Measurements from ENCODE around the gene WDR77.

Gene WDR77

DNA sequence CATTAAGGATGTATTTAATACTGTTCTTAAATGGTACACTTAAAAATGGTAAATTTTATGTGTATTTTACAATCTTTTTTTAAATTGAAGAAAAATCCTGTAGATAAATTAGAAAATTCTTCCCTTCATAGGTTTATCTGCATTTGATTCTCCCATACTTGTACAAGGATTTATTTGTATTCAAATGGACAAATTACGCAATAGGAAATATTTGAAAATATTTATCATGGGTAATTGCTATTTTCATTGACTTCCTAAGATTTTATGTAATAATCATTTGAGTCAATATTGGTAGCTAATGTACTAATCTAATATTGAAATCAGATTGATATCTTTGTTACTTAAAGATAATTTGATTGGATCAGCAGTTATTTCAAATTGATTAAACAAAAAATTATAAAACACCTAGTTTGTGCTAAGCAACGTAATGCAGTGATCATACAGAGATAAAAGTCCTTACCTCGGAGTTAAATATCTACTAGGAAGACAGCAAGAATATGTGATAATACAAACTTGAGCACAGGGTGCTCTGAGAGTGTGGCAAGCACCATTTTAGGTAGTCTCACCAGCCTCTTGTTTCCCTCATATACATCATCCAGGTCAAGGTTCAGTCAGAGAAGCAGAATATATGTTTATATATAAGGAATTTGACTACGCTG lies 13.4 kb upstream of the WDR77 start:
- TF ChIP-seq CTCF (conservative IDR thresholded peaks at IDR 0.05; ENCODE audit: low read depth, low read length) = no peak
- H3K4me3 ChIP-seq (ENCODE audit: low read length) = no peak overlapping the region

DNA sequence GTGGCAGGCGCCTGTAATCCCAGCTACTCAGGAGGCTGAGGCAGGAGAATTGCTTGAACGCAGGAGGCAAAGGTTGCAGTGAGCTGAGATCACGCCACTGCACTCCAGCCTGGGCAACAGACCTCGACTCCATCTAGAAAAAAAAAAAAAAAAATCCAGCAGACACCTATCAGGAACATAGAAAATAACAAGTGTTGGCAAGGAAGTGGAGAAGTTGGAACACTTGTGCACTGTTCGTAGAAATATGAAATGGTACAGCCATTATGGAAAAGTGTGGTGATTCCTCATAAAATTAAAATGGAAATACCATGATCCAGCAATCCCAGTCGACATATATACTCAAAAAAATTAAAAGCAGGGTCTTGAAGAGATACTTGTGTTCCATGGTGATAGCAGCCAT lies 12.7 kb upstream of the WDR77 start:
- no peak for TF ChIP-seq CTCF (conservative IDR thresholded peaks at IDR 0.05; ENCODE audit: low read depth, low read length)
- H3K4me3 ChIP-seq (ENCODE audit: low read length) = no peak overlapping the region
- DNase-seq (ENCODE audit: low read depth) = no peak

More for the DNA sequence above, 13.4 kb upstream of the WDR77 start:
- DNase-seq (ENCODE audit: low read depth) = no peak

- TF ChIP-seq CTCF (conservative IDR thresholded peaks at IDR 0.05; ENCODE audit: low read depth, low read length) = no peak
- no peak for DNase-seq (ENCODE audit: low read depth)
- no peak overlapping the region for H3K4me3 ChIP-seq (ENCODE audit: low read length)
These were observed 6.6 kb upstream of the WDR77 start for GRCh38 chr1:111455642-111456031.

DNA sequence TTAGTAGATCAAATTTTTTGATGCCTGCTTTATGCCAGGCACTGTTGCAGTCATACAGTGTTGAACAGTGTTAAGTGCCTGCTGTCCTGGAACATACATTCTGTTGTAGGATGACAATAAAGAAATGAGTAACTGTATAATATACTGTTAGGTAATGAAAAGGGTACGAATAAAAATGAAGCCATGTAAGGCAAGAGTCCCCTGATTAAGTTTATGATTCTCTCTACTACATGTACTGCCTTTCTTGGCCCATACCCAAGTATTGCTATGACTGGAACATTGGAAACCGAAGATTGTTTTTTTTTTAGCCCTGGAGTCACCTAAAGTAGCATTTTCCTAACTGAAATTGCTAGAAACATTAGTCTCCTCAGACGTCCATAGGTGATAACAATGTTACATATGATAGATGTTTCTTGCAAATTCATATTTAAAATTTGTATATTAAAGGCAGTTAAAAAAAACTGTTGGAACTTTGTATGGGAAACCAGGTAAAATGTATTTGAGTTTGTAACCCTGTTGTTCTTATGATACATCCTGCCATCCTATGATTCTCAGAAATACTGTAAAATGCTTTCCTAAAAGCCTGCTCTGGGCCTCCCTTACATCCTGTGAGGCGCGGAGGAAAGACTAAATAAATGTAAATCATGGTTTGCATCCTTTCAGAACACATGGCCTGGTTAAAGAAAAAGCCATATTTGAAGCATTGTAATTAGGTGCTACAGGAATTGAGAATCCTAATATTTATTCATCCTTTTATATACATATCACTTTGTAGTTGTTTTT lies 6.0 kb upstream of the WDR77 start:
- H3K4me3 ChIP-seq (ENCODE audit: low read length) = no peak overlapping the region
- TF ChIP-seq CTCF (conservative IDR thresholded peaks at IDR 0.05; ENCODE audit: low read depth, low read length) = no peak
- no peak for DNase-seq (ENCODE audit: low read depth)

GRCh38 chr1:111453706-111454105 lies 4.7 kb upstream of the WDR77 start:
- no peak overlapping the region for H3K4me3 ChIP-seq (ENCODE audit: low read length)
- DNase-seq (ENCODE audit: low read depth) = no peak
- no peak for TF ChIP-seq CTCF (conservative IDR thresholded peaks at IDR 0.05; ENCODE audit: low read depth, low read length)

DNA sequence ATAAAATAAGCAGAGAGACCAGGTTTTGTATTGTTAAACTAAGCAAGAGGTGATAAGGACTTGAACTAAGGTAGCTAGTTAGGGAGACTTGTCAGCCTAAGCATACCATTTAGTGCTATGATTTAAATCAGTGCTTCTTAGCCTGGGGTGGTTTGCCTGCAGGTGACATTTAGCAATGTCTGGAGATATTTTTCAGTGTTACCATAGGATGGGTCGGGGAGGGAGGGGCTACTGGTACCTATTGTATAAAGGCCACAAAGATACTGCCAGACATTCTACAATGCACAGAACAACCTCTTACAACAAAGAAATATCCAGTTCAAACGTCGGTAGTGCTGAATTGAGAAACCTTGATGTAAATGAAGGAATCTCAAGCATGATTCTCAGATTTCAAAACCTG lies 3.5 kb upstream of the WDR77 start:
- DNase-seq (ENCODE audit: low read depth) = no peak
- H3K4me3 ChIP-seq (ENCODE audit: low read length) = no peak overlapping the region
- no peak for TF ChIP-seq CTCF (conservative IDR thresholded peaks at IDR 0.05; ENCODE audit: low read depth, low read length)

- no peak for DNase-seq (ENCODE audit: low read depth)
- peak overlapping the region; percentile 100 for H3K4me3 ChIP-seq (ENCODE audit: low read length)
- TF ChIP-seq CTCF (conservative IDR thresholded peaks at IDR 0.05; ENCODE audit: low read depth, low read length) = no peak
These were observed 1.1 kb upstream of the WDR77 start for GRCh38 chr1:111450185-111450584.

Data from retinal pigment epithelial cell (primary cell).